CD4-positive, alpha-beta memory T cell (primary cell): Measurements from ENCODE around the gene TLL1. TPM values are rescaled to one million over a fixed set of nuclear protein-coding genes. Genes with fewer than 3 reads are reported as not detected.

Experiments
- CTCF ChIA-PET: fragments of 350-600 bp; sonication (Branson Sonifier 250); formaldehyde crosslinking; loops from one replicate; lab custom pipeline; 2021; ENCODE audit warnings: inconsistent platforms; ENCODE audit not compliant: partially characterized antibody; lab: Charles Lee
- POLR2A ChIA-PET: fragments of 350-600 bp; sonication (Branson Sonifier 250); formaldehyde crosslinking; loops from one replicate; lab custom pipeline; 2021; ENCODE audit not compliant: partially characterized antibody; lab: Charles Lee
- DNase-seq, 5 donors: peaks; one replicate each; pipeline versions ENCODE4 v3.0.0 to v3.0.0-alpha.2; 2020 to 2022; ENCODE audit warnings: mixed read lengths in 1 of 5
- H3K27ac ChIP-seq: one replicate; pipeline ENCODE4 v1.7.0; 2013; ENCODE audit warnings: low read depth, low read length
- H3K27me3 ChIP-seq: 2 replicates; pipeline ENCODE4 v1.7.0; 2013; ENCODE audit warnings: mild to moderate bottlenecking, low read length, moderate library complexity; ENCODE audit not compliant: insufficient read depth
- H3K36me3 ChIP-seq: 2 replicates; pipeline ENCODE4 v1.7.0; 2013; ENCODE audit warnings: mild to moderate bottlenecking, low read length, moderate library complexity; ENCODE audit not compliant: insufficient read depth
- H3K4me1 ChIP-seq: 2 replicates; pipeline ENCODE4 v1.7.0; 2013; ENCODE audit warnings: mild to moderate bottlenecking, low read length, moderate library complexity; ENCODE audit not compliant: insufficient read depth
- H3K4me3 ChIP-seq, 2 donors: one replicate each; pipeline ENCODE4 v1.7.0; 2013; ENCODE audit warnings: low read length in 2 of 2, mild to moderate bottlenecking in 1 of 2
- H3K9me3 ChIP-seq, 2 donors: one replicate each; pipeline ENCODE4 v1.7.0; 2013; ENCODE audit warnings: low read length in 2 of 2, control low read depth in 1 of 2; ENCODE audit not compliant: control insufficient read depth in 1 of 2
- H3K27ac Mint-ChIP-seq, 7 donors: one replicate each; pipeline ENCODE4 v1.8.0; 2020 to 2021; ENCODE audit warnings: mixed read lengths in 7 of 7, mild to moderate bottlenecking in 6 of 7, inconsistent platforms in 3 of 7, moderate library complexity in 3 of 7
- H3K27me3 Mint-ChIP-seq, 2 donors: one replicate each; pipeline ENCODE4 v1.8.0; 2020 to 2021; ENCODE audit warnings: mixed read lengths in 2 of 2
- H3K36me3 Mint-ChIP-seq, 2 donors: one replicate each; pipeline ENCODE4 v1.8.0; 2020 to 2021; ENCODE audit warnings: mixed read lengths in 2 of 2, inconsistent platforms in 1 of 2, mild to moderate bottlenecking in 1 of 2
- H3K4me1 Mint-ChIP-seq, 4 donors: one replicate each; pipeline ENCODE4 v1.8.0; 2020 to 2021; ENCODE audit warnings: mixed read lengths in 4 of 4, mild to moderate bottlenecking in 1 of 4
- H3K4me3 Mint-ChIP-seq, 8 donors: one replicate each; pipeline ENCODE4 v1.8.0; 2020 to 2021; ENCODE audit warnings: mixed read lengths in 8 of 8, mild to moderate bottlenecking in 7 of 8, moderate library complexity in 6 of 8, inconsistent platforms in 3 of 8
- H3K9me3 Mint-ChIP-seq, 8 donors: one replicate each; pipeline ENCODE4 v1.8.0; 2020 to 2021; ENCODE audit warnings: mixed read lengths in 8 of 8, mild to moderate bottlenecking in 5 of 8, inconsistent platforms in 3 of 8, moderate library complexity in 1 of 8
- intact Hi-C: fragments of 100-400 bp; cut with micrococcal nuclease; formaldehyde crosslinking; loops from one replicate; pipeline ENCODE4 v1.15.1; 2023
- polyA plus RNA-seq, 2 donors: library from polyadenylated mRNA; unstranded; fragments of 300-500 nt; fragmentation: Illumina TruSeq; gene quantifications; one replicate each; pipeline ENCODE4 v1.2.3, GENCODE V29; 2021
- total RNA-seq, 2 experiments: library from RNA; stranded (reverse); gene quantifications; one replicate each; pipeline ENCODE4 v1.2.3, GENCODE V29; 2021

TLL1 gene
- total and polyA plus RNA-seq, 4 experiments from 2014 or later, result not detected

- peaks cover 0 to 1% of the 10 kb centered on the region in 2 donors for H3K27me3 Mint-ChIP-seq
- DNase-seq, result no peak
- Histone ChIP-seq H3K36me3 (no peaks in the 10 kb centered on the region), H3K9me3 (no peaks in the 10 kb centered on the region), H3K27me3 (no peaks in the 10 kb centered on the region), H3K4me3 (no peak overlapping the region), H3K27ac (no peak overlapping the region), H3K4me1 (no peaks in the 10 kb centered on the region)
- intact Hi-C loops, result no loop called here
- H3K27ac Mint-ChIP-seq, result no peak overlapping the region
- ChIA-PET CTCF (no interaction called here), POLR2A (no interaction called here)
- H3K4me1 Mint-ChIP-seq, result no peaks in the 10 kb centered on the region
- peaks cover 0 to 7% (median 0%) of the 10 kb centered on the region in 8 donors for H3K9me3 Mint-ChIP-seq
- H3K36me3 Mint-ChIP-seq, result no peaks in the 10 kb centered on the region
- H3K4me3 Mint-ChIP-seq, result no peak overlapping the region
These were observed 267.9 kb downstream of the TLL1 start for GRCh38 chr4:166140951-166141350.

- H3K27me3 ChIP-seq, result no peaks in the 10 kb centered on the region
- H3K36me3 ChIP-seq, result no peaks in the 10 kb centered on the region
- intact Hi-C loops, result no loop called here
- H3K27ac Mint-ChIP-seq, result no peak overlapping the region
- ChIA-PET POLR2A (no interaction called here), CTCF (no interaction called here)
- H3K9me3 Mint-ChIP-seq, result peaks cover 0 to 2% (median 0%) of the 10 kb centered on the region in 8 donors
- no peak overlapping the region for H3K4me3 ChIP-seq
- H3K36me3 Mint-ChIP-seq, result no peaks in the 10 kb centered on the region
- no peaks in the 10 kb centered on the region for H3K9me3 ChIP-seq
- no peaks in the 10 kb centered on the region for H3K4me1 Mint-ChIP-seq
- DNase-seq, result peak in 2 of 5 donors; percentile 8 to 20
- H3K4me1 ChIP-seq, result no peaks in the 10 kb centered on the region
- H3K27me3 Mint-ChIP-seq, result peaks cover 0 to 1% of the 10 kb centered on the region in 2 donors
- no peak overlapping the region for H3K4me3 Mint-ChIP-seq
- no peak overlapping the region for H3K27ac ChIP-seq
These were observed 270.2 kb downstream of the TLL1 start for GRCh38 chr4:166143227-166143626.

- intact Hi-C loops, result no loop called here
- no peak for DNase-seq
- peaks cover 0 to 4% (median 0%) of the 10 kb centered on the region in 8 donors for H3K9me3 Mint-ChIP-seq
- H3K27me3 ChIP-seq, result no peaks in the 10 kb centered on the region
- H3K4me1 ChIP-seq, result no peaks in the 10 kb centered on the region
- POLR2A ChIA-PET, result no interaction called here
- CTCF ChIA-PET, result no interaction called here
- H3K27ac Mint-ChIP-seq, result no peak overlapping the region
- no peaks in the 10 kb centered on the region for H3K36me3 ChIP-seq
- H3K4me3 Mint-ChIP-seq, result no peak overlapping the region
- no peaks in the 10 kb centered on the region for H3K36me3 Mint-ChIP-seq
- no peaks in the 10 kb centered on the region for H3K4me1 Mint-ChIP-seq
- no peak overlapping the region for H3K27ac ChIP-seq
- no peaks in the 10 kb centered on the region for H3K9me3 ChIP-seq
- peaks cover 0 to 1% of the 10 kb centered on the region in 2 donors for H3K27me3 Mint-ChIP-seq
- no peak overlapping the region for H3K4me3 ChIP-seq
These were observed 271.6 kb downstream of the TLL1 start for GRCh38 chr4:166144607-166145006.

- Histone ChIP-seq H3K4me3 (no peak overlapping the region), H3K4me1 (no peaks in the 10 kb centered on the region), H3K9me3 (no peaks in the 10 kb centered on the region), H3K27ac (no peak overlapping the region), H3K27me3 (no peaks in the 10 kb centered on the region), H3K36me3 (no peaks in the 10 kb centered on the region)
- intact Hi-C loops, result no loop called here
- Mint-ChIP-seq H3K4me1 (no peaks in the 10 kb centered on the region), H3K27me3 (peaks cover 0 to 1% of the 10 kb centered on the region in 2 donors), H3K9me3 (peaks cover 0 to 7% (median under 1%) of the 10 kb centered on the region in 8 donors), H3K4me3 (no peak overlapping the region), H3K27ac (no peak overlapping the region), H3K36me3 (no peaks in the 10 kb centered on the region)
- DNase-seq, result no peak
- ChIA-PET POLR2A (no interaction called here), CTCF (no interaction called here)
These were observed 273.9 kb downstream of the TLL1 start for GRCh38 chr4:166146806-166147540.
